ENCODE results near the gene MRPS26.
"Not testable (repeated sequence)": the region's sequence is repeated elsewhere in the genome, so short reads cannot be mapped to it uniquely, and the experiment has no call there.

Gene MRPS26

DNA sequence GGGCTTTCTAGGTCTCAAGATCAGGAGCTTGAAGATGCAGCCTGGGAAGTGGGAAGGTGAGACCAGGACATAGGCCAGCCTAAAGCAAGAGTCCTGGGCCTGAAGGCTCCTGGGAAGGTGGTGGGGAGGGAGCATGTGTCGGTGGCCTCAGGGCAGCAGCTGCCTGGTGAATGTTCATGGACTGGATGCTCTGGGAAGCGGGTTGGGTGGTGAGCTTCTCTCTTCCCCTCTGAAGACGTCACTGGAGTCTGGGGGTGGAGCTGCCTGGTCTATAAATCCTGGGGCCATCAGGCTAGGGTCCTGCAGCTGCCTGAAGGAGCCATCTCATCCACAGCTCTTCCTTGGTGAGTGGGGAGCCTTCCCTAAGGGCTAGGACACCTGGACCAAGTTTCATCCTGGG is 2.5 kb upstream of the MRPS26 start, which contains the start of gene GNRH2:
Gene GNRH2 (plus strand): TSS at position 301 of the 400 bp plus-strand sequence. CDS start 793 bp downstream, outside the sequence.
- DNase-seq = no peak

DNA sequence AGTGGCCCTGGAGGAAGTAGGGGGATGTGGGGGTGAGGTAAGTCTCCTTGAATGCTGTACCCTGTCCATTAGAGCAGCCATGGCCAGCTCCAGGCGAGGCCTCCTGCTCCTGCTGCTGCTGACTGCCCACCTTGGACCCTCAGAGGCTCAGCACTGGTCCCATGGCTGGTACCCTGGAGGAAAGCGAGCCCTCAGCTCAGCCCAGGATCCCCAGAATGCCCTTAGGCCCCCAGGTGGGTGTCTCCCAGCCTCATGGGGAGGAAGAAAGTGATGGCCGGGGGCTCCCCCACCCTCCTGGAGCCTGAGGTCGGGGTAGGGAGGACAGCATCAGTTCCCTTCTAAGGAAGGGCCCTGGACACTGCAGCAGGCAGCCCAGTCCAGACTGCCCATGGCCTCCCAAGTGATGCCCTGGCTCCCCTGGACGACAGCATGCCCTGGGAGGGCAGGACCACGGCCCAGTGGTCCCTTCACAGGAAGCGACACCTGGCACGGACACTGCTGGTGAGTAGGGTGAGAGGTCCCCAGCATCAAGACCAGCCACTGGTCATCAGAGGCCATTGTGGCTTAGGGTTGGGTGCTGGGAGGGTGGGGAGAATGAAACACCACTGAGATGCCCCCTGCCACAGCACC is 1.4 kb upstream of the MRPS26 start:
- no peak for DNase-seq

DNA sequence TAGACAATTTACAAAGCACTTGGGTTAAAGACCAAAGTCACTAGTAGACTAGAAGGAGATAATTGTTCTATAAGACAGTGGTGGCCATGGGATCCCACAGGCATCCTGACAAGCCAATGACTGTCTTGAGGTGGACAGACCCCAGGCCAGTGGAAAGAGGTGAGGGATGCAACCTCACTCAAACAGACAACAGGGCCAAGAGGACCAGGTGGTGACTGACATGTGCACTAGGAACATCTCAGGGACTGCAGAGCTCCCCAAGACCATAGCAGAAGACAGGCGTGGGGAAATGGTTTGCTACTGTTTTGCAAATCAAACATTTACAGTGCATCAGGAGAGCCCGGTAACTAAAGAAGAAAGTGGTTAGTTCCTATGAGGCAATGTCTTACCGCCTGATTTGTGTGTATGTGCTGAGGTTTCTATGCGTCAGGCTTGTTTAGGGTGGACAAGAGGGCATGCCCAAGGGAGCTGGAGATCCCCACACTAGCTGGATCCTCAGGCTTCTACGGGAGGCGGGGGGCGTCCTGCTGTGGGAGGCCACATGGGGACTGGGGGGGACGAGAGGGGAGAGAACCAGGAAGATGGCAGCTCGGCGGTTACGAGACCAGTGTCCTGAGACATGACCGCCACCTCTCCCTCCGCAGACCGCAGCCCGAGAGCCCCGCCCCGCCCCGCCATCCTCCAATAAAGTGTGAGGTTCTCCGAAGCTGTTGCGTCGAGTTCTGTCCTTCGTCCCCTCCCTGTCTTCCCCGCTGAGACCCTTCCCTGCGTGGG is 623 bp upstream of the MRPS26 start:
- no peak for DNase-seq

DNA sequence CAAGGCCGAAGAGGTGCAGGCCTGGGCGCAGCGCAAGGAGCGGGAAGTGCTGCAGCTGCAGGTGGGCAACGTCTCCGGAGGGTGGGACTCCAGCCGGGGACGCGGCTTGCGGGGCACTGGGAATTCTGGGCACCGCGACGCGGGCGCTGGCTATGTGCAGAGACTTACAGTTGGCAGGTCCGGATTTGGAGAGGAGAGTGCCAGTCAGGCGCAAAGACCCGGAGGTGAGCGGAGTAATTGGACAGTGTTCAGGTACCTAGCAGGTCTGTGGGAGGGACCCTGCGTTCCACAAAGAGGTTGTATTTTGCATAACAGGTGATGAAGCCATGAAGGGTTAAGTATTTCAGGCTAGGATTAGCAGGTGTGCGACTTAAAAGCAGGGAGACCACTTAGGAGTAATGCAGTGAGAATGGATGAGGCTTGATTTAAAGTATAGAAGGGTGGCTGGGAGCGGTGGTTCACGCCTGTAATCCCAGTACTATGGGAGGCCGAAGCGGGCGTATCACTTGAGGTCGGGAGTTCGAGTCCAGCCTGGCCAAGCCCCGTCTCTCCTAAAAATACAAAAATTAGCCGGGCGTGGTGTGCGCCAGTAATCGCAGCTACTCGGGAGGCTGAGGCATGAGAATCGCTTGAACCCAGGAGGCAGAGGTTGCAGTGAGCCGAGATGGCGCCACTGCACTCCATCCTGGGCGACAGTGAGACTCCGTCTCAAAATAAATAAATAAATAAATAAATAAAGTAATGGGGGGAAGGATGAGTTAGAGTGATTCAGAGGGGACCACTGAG is 1.0 kb downstream of the MRPS26 start:
- DNase-seq = no peak

DNA sequence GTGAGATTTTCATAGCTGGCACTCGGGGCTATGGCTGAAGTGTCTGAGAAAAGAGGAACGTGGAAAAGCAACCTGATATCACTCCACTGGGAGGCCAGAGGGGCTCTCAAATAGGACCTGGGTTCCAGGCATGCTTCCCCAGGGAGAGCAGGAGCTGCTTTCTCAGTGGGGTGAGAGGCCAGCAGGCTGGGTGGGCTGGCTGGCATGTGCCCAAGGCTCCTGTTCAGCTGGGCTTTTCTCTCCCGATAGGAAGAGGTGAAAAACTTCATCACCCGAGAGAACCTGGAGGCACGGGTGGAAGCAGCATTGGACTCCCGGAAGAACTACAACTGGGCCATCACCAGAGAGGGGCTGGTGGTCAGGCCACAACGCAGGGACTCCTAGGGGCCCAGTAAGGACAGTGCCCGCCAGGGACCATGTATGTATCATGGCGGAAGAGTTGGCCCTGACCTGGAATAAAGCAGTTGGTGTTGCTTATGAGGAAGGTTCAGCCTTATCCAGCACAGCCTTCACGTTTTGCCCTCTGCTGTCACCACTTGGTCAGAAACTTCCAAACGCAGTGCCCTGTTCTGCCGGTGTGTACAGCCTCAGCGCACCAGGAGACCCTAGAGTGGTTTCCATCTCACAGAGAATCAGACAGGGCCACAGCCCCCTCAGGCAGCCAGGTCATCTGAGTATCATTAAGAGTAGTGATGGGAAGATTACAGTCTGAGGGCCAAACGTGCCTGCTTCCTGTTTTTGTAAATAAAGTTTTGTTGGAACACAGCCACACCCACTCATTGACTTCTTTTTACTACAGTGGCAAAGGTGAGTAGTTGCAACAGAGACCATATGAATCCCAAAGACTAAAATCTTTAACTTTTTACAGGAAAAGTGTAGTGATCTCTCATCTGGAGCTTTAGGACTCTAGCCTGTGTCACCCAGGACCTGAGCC is 1.9 kb downstream of the MRPS26 start:
- no peak for DNase-seq

DNA sequence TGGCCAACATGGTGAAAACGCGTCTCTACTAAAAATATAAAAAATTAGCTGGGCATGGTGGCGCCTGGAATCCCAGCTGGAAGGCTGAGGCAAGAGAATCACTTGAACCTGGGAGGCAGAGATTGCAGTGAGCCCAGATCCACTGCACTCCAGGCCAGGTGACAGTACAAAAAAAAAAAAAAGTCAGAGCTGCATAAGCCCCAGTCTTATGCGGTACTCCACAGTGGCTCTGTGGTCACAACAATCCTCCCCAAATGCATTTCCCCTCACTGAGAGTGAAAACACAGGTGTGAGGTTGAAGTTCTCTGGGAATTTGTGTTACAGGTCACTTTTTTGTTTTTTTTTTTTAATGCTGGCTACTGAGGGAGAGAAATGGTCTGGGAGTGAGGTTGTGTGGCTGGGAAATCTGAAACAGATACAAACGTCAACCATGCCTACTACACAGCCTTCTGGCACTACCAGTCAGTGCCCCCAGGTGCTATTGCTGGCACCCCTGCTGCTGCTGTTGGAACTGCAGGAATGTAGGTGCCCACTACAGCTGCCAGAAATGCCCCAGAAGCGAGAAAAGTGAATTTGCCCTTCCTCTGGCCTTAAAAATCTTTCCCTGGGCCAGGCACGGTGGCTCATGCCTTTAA is 5.7 kb downstream of the MRPS26 start:
- DNase-seq = no peak

DNA sequence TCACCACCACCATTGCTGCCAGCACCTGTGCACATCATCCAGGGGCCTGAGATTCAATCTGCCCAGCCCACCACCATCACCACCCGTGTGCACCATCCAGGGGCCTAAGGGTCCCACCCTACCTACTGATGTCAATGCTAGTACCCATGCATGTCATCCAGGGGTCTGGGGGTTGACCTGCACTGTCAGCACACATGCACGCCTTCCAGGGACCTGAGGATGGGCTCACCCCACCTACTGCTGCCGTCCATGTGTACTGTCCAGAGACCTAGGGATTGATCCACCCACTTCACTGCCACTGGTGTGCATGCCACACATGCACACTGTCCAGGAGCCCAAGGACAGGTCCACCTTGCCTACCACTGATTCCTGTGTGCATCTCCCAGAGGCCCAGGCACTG is 13.6 kb downstream of the MRPS26 start:
- no peak for DNase-seq

DNA sequence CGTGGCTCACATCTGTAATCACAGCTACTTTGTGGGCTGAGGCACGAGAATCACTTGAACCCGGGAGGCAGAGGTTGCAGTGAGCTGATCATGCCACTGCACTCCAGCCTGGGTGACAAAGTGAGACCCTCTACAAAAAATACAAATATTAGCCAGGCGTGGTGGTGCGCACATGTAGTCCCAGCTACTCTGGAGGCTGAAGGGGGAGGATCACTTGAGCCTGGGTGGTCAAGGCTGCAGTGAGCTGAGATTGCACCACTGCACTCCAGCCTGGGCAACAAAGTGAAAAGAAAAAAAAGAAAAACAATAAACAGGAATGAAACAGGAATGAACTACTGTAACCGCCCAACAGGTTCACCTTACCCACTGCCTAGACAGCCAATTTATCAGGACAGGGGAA is 18.3 kb downstream of the MRPS26 start:
- DNase-seq = not testable (repeated sequence)

DNA sequence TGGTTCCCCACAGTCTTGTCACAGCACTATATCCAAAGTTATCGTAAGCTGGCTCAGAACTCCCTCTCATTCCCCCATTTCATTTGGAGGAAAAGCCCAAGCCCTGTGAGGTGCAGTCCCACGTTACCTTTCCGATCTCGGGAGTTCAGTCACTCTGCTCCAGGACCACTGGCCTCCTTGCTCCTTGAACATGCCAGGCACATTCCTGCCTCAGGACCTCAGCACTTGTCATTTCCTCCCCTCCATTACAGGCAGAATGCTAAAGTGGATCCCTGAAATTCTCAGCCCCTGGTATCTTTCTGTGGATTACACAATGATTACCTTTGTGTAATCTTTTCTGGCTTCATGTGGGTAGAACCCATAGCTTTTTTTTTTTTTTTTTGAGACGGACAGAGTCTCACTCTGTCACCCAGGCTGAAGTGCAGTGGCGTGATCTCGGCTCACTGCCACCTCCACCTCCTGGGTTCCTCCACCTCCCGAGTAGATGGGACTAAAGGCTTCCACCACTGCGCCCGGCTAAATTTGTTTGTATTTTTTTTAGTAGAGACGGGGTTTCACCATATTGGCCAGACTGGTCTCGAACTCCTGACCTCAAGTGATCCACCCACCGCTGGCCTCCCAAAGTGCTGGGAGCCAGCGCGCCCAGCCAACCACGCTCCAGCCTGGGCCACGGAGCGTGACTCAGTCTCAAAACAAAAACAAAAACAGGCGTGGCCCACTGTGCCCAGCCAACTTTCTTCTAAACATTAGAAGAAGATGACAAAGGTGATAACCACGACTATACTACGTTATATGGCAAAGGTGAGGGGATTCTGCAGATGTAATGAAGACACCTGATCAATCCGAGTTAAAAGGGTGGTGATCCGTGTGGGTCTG is 21.5 kb downstream of the MRPS26 start:
- no peak for DNase-seq

DNA sequence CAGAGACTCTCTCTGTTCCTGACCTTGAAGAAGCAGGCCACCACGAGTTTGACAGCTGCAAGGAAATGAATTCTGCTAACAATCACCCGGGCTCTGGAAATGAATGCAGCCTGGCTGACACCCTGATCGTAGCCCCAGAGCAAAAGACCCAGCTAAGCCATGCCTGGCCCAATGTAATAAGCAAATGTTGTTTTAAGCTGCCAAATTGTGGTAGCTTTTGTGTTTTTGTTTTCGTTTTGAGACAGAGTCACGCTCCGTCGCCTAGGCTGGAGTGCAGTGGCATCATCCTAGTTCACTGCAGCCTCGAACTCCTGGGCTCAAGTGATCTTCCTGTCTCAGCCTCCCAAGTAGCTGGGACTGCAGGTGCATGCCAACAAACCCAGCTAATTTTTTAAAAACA is 22.2 kb downstream of the MRPS26 start:
- no peak for DNase-seq

DNA sequence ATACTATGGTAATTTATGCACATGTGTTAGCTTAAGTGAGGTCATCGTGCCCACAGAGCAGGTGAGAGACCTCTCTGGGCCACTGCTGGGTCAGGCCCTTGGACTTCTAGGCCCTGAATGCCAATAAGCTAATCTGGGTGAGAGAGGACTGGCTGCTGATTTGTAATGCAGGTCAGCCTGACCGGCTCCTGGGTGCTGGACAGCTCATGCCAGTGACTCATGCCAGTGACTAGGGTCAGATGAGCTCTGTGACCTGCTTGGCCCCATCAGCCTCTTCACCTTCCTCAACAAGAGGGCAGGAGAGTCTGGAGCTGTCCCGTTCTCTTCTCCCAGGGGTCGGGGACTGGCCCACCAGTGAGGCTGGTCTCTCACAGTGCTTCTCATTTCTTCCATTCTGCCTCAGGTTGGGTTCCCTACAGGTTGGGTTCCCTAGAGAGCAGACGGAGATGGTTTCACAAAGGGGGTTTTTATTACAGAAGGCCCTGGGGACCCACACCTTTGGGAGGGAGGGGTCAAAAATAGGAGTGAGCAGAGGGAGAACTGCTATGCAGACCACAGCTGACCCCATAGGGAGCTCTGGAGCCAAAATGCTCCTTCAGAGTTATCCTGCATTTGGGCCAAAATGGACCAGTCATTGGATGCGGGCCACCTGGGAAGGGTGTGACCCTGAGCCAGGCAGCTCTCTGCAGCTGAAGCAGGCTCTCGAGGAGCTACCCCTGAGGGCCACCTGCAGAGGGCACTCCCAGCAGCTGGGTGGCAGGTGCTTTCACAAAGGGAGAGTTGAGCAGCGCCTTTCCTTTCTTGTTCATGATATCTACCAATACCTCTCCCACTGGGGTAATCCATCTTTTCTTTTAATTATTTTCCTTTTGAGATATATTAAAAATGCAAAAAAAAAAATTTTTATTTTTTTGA is 23.4 kb downstream of the MRPS26 start:
- DNase-seq = no peak

DNA sequence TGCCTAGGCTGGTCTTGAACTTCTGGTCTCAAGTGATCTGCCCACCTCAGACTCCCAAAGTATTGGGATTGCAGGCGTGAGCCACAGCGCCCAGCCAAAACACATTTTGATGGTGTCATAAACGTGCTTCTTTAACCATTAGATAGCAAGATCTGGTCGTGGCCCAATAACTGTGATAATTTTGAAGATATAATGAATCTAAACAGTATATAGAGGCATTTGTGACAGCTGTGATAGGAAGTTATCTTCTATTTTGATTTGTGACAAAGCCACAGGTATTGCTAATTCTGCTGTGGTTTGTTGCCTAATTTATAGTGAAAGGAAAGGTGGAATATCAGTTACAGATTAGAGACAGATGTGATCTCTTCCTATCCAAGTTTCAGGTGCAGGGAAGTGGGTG is 24.9 kb downstream of the MRPS26 start:
- no peak for DNase-seq

DNA sequence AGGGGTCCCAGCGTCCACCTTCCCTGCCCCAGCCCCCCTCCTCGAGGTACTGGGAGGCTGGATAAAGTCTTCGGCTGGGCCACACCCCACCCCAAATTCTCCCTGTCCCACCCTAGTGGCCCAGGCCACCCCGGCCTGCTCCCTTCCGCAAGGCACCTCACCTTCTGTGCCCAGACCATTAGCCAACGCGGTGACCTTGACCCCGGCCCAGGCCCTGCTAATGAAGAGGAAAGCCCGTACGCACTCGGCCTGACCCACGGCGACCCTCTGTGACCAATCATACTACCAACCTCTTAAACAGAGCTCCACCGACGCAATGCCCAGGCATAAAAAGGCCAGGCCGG is 25.4 kb downstream of the MRPS26 start:
- no peak for DNase-seq

DNA sequence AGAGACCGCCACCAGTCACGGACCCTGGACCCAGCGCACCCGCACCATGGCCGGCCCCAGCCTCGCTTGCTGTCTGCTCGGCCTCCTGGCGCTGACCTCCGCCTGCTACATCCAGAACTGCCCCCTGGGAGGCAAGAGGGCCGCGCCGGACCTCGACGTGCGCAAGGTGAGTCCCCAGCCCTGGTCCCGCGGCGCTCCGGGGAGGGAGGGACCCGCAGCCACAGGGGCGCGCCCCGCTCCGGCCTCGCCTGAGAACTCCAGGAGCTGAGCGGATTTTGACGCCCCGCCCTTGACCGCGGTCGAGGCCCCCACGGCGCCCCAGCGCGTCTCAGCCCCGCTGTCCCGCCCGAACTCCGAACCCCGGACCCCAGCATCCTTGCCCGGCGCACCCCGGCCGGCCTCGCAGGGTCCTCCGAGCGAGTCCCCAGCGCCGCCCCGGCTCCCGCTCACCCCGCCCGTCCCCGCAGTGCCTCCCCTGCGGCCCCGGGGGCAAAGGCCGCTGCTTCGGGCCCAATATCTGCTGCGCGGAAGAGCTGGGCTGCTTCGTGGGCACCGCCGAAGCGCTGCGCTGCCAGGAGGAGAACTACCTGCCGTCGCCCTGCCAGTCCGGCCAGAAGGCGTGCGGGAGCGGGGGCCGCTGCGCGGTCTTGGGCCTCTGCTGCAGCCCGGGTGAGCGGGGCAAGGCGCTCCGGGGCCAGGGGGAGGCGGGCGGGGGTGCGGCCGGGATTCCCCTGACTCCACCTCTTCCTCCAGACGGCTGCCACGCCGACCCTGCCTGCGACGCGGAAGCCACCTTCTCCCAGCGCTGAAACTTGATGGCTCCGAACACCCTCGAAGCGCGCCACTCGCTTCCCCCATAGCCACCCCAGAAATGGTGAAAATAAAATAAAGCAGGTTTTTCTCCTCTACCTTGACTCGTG is 26.0 kb downstream of the MRPS26 start, which contains the start of gene OXT:
Gene OXT (plus strand): TSS at position 11 of the 920 bp plus-strand sequence. CDS start 36 bp downstream, at position 47.
- DNase-seq = no peak

DNA sequence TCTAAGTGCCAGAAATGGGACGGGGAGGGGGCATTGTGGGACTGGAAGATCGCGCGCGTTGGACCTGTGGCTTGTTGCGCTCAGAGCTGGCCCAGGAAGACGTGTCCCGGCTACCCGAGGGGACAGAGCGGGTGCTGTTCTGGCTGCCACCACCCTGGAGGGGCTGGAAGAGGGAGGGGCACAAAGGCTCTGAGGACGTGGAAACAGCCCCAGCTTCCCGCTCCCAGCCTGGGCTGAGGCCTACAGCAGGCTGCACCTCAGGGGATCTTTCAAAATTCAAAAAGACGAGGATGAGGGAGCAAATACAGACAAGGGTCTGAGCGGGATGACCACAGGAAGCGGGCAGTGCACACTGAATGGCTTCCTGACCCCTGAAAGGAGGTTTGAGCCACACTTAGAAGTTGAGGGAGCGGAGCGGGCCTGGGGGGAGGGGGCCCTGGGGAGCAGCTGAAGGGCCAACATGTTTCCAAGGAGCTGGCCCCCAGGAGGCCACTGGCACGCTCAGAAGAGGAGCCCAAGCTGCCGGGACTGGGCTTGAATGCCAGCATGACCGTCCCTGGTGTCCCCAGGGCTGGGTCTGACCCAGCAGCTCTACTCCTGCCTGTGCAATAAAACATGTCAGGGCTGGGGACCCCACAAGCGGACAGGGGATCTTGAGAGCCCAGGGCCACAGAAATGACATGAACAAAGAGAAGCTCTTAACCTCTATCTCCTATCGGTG is 26.8 kb downstream of the MRPS26 start:
- DNase-seq = no peak

DNA sequence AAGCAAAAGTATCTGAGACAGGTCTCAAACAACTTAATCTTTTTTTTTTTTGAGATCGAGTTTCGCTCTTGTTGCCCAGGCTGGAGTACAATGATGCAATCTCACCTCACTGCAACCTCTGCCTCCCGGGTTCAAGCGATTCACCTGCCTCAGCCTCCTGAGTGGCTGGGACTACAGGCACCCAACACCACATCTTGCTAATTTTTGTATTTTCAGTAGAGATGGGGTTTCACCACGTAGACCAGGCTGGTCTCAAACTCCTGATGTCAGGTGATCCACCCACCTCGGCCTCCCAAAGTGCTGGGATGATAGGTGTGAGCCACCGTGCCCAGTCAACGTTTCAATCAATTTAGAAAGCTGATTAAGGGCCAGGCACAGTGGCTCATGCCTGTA is 27.4 kb downstream of the MRPS26 start:
- not testable (repeated sequence) for DNase-seq

DNA sequence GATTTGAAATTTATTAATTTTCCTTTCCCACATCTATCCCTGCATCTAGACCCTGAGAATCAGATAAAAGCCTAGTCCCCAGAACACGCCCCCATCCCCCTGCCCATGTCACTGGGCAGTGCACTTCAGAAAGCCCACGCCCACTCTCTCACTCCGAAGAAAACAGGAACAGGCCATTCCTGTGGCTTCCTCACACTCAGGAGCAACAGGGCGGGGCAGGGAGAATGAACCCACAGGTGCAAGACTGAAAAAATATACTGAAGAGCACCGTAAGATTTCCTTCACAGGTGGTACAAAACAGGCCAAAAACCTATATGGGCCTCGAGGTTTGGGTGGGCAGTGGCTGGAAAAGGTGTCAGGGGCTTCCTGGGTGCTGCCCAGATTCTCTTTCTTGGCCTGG is 29.0 kb downstream of the MRPS26 start:
- no peak for DNase-seq

DNA sequence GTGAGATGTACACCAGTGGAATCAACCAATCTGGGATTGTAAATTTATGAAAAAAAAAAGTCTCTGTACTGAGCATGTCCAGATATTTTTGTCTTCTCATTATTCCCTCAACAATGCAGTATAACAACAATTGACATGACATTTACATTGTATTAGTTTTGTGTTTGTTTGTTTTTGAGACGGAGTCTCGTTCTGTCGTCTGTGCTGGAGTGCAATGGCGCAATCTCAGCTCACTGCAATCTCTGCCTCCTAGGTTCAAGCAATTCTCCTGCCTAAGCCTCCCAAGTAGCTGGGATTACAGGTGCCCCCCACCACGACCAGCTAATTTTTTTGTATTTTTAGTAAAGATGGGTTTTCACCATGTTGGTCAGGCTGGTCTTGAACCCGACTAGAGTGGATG is 29.5 kb downstream of the MRPS26 start:
- not testable (repeated sequence) for DNase-seq

Measured in NCI-H446 (cell line).